ENCODE data around the gene AGPAT2.

AGPAT2 gene

GRCh38 chr9:136700959-136701667 lies 13.9 kb upstream of the AGPAT2 start:
- DNase-seq (ENCODE audit: low spot score): no peak

GRCh38 chr9:136700304-136700703 lies 13.0 kb upstream of the AGPAT2 start:
- DNase-seq (ENCODE audit: low spot score): no peak

GRCh38 chr9:136698635-136699246 lies 11.5 kb upstream of the AGPAT2 start:
- DNase-seq (ENCODE audit: low spot score): no peak

GRCh38 chr9:136697821-136698526 lies 10.7 kb upstream of the AGPAT2 start:
- DNase-seq (ENCODE audit: low spot score): no peak

GRCh38 chr9:136697146-136697820 lies 10.0 kb upstream of the AGPAT2 start:
- no peak for DNase-seq (ENCODE audit: low spot score)

GRCh38 chr9:136696502-136696901 lies 9.2 kb upstream of the AGPAT2 start:
- DNase-seq (ENCODE audit: low spot score): no peak

- DNase-seq (ENCODE audit: low spot score): no peak
Measured at GRCh38 chr9:136695955-136696354, 8.7 kb upstream of the AGPAT2 start.

- DNase-seq (ENCODE audit: low spot score): no peak
Measured at GRCh38 chr9:136695435-136695895, 8.2 kb upstream of the AGPAT2 start.

- no peak for DNase-seq (ENCODE audit: low spot score)
Measured at GRCh38 chr9:136694872-136695247, 7.6 kb upstream of the AGPAT2 start.

GRCh38 chr9:136694163-136694871 lies 7.1 kb upstream of the AGPAT2 start:
- peak; percentile 85 for DNase-seq (ENCODE audit: low spot score)

GRCh38 chr9:136693490-136694162 lies 6.4 kb upstream of the AGPAT2 start:
- no peak for DNase-seq (ENCODE audit: low spot score)

- DNase-seq (ENCODE audit: low spot score): no peak
Measured at GRCh38 chr9:136693135-136693489, 5.9 kb upstream of the AGPAT2 start.

GRCh38 chr9:136692185-136693134 lies 5.2 kb upstream of the AGPAT2 start:
- DNase-seq (ENCODE audit: low spot score): no peak

- DNase-seq (ENCODE audit: low spot score): no peak
Measured at GRCh38 chr9:136691316-136692184, 4.3 kb upstream of the AGPAT2 start.

GRCh38 chr9:136690806-136691261 lies 3.6 kb upstream of the AGPAT2 start:
- DNase-seq (ENCODE audit: low spot score): no peak

GRCh38 chr9:136690104-136690805 lies 3.0 kb upstream of the AGPAT2 start:
- DNase-seq (ENCODE audit: low spot score): no peak

GRCh38 chr9:136689108-136689460 lies 1.8 kb upstream of the AGPAT2 start:
- no peak for DNase-seq (ENCODE audit: low spot score)

GRCh38 chr9:136688274-136689107 lies 1.2 kb upstream of the AGPAT2 start:
- no peak for DNase-seq (ENCODE audit: low spot score)
